Lower leg skin (tissue), 3 donors: ENCODE results near the gene AP1M2.

ENCODE experiments used
- POLR2A ChIP-seq, 2 donors: fragments of 450-650 bp; IDR thresholded peaks; one replicate each; pipeline ENCODE4 v1.6.1; 2016 to 2017; ENCODE audit warnings: antibody characterized with exemption in 2 of 2, mild to moderate bottlenecking in 1 of 2, moderate library complexity in 1 of 2
- TF ChIP-seq, protein P1 (sequence below), 3 donors: fragments of 450-650 bp; IDR thresholded peaks; one replicate each; pipeline ENCODE4 v1.5.1; 2016; ENCODE audit warnings: antibody characterized with exemption in 3 of 3, mild to moderate bottlenecking in 3 of 3, moderate library complexity in 2 of 3

GRCh38 chr19:10544242-10544752 lies 42.8 kb downstream of the AP1M2 start:
- TF ChIP-seq, protein P1, sequence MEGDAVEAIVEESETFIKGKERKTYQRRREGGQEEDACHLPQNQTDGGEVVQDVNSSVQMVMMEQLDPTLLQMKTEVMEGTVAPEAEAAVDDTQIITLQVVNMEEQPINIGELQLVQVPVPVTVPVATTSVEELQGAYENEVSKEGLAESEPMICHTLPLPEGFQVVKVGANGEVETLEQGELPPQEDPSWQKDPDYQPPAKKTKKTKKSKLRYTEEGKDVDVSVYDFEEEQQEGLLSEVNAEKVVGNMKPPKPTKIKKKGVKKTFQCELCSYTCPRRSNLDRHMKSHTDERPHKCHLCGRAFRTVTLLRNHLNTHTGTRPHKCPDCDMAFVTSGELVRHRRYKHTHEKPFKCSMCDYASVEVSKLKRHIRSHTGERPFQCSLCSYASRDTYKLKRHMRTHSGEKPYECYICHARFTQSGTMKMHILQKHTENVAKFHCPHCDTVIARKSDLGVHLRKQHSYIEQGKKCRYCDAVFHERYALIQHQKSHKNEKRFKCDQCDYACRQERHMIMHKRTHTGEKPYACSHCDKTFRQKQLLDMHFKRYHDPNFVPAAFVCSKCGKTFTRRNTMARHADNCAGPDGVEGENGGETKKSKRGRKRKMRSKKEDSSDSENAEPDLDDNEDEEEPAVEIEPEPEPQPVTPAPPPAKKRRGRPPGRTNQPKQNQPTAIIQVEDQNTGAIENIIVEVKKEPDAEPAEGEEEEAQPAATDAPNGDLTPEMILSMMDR (IDR thresholded peaks at IDR 0.05) = no peak
- no peak for TF ChIP-seq POLR2A (IDR thresholded peaks at IDR 0.05)
